NCI-H187 treated with DMSO at 0.1 percent for 48 hours (cell line): ENCODE results near the gene MFRP.
A peak's percentile ranks its signal among the peaks of the same experiment; 100 is the strongest.

Source experiments
- DNase-seq: peaks from one replicate; lab custom pipeline; 2025; lab: John Stamatoyannopoulos, UW

MFRP gene

GRCh38 chr11:119338318-119338890, 8.1 kb downstream of the MFRP start:
- no peak for DNase-seq

- no peak for DNase-seq
These were observed 8.8 kb downstream of the MFRP start for GRCh38 chr11:119337581-119338317.

- no peak for DNase-seq
These were observed 9.6 kb downstream of the MFRP start for GRCh38 chr11:119336744-119337469.

- no peak for DNase-seq
These were observed 10.6 kb downstream of the MFRP start for GRCh38 chr11:119335655-119336543.

GRCh38 chr11:119335091-119335654, 11.3 kb downstream of the MFRP start:
- DNase-seq: no peak

GRCh38 chr11:119334174-119334930, 12.2 kb downstream of the MFRP start, which contains the start of gene RNF26:
RNF26 (plus strand) TSS chr11:119334527; CDS start chr11:119335123, 596 bp downstream.
- peak; percentile 83 for DNase-seq

- DNase-seq: no peak
These were observed 14.3 kb downstream of the MFRP start for GRCh38 chr11:119332111-119332765.

- DNase-seq: no peak
These were observed 16.3 kb downstream of the MFRP start for GRCh38 chr11:119330237-119330636.

- DNase-seq: no peak
These were observed 17.2 kb downstream of the MFRP start for GRCh38 chr11:119329320-119329719.

GRCh38 chr11:119324189-119324588, 22.3 kb downstream of the MFRP start:
- DNase-seq: no peak

GRCh38 chr11:119323532-119324033, 22.9 kb downstream of the MFRP start:
- no peak for DNase-seq

- DNase-seq: no peak
These were observed 23.5 kb downstream of the MFRP start for GRCh38 chr11:119322921-119323531.

- no peak for DNase-seq
These were observed 24.2 kb downstream of the MFRP start for GRCh38 chr11:119322360-119322739.

GRCh38 chr11:119320776-119321524, 25.6 kb downstream of the MFRP start:
- no peak for DNase-seq

GRCh38 chr11:119320240-119320775, 26.2 kb downstream of the MFRP start:
- no peak for DNase-seq

GRCh38 chr11:119319700-119320239, 26.7 kb downstream of the MFRP start:
- DNase-seq: no peak

- no peak for DNase-seq
These were observed 27.3 kb downstream of the MFRP start for GRCh38 chr11:119319136-119319699.
